Measurements from ENCODE around the gene FOXG1. TPM values are rescaled to one million over a fixed set of nuclear protein-coding genes. Genes with fewer than 3 reads are reported as not detected.

FOXG1 gene
- total RNA-seq, 2 experiments from 2014 or later: not detected

DNA sequence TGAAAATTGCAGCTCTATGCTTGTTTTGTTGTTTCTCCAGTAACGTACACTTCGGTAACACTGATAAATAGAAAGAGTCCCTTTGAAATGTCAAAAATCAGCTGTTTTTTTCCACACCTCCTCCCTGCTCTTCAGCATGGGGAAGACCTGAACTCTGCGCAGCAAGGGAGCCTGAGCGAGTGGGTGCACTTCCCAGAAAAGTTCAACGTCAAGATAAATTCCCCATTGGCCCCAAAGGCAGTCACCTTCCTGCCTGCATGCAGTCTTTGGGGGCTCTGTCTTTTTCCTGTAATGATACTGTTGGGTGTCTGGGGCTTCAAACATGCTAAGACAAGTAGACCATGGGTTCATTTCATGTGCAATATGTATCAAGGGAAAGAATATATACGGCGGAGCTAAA is 8.8 kb upstream of the FOXG1 start:
- Mint-ChIP-seq H3K9me3 (peaks cover 7% of the 10 kb centered on the region), H3K27me3 (peaks cover 77% of the 10 kb centered on the region), H3K36me3 (ENCODE audit: low read depth) (no peaks in the 10 kb centered on the region), H3K4me3 (no peak overlapping the region), H3K4me1 (ENCODE audit: low read depth) (no peaks in the 10 kb centered on the region), H3K27ac (no peak overlapping the region)
- TF ChIP-seq CTCF (IDR thresholded peaks at IDR 0.05): no peak
- ATAC-seq (no peak), DNase-seq (no peak)
- POLR2A ChIA-PET: no interaction called here
- CTCF ChIA-PET: no interaction called here
- intact Hi-C loops (cut with micrococcal nuclease): loop anchor here (10.0 kb wide), 1 partner anchor 777 kb away; no protein-coding TSS in a partner anchor

GRCh38 chr14:28758253-28758884 is 8.2 kb upstream of the FOXG1 start:
- no peak for TF ChIP-seq CTCF (IDR thresholded peaks at IDR 0.05)
- intact Hi-C loops (cut with micrococcal nuclease): loop anchor here (10.0 kb wide), 1 partner anchor 776 kb away; no protein-coding TSS in a partner anchor
- Mint-ChIP-seq H3K27ac (no peak overlapping the region), H3K4me3 (no peak overlapping the region), H3K4me1 (ENCODE audit: low read depth) (no peaks in the 10 kb centered on the region), H3K36me3 (ENCODE audit: low read depth) (no peaks in the 10 kb centered on the region), H3K27me3 (peaks cover 76% of the 10 kb centered on the region), H3K9me3 (peaks cover 7% of the 10 kb centered on the region)
- ChIA-PET CTCF (interaction anchor here (0.6 kb wide), 1 partner anchor 57 kb away, joined by 3 read pairs; no protein-coding TSS in a partner anchor), POLR2A (no interaction called here)
- DNase-seq: no peak
- ATAC-seq: no peak

DNA sequence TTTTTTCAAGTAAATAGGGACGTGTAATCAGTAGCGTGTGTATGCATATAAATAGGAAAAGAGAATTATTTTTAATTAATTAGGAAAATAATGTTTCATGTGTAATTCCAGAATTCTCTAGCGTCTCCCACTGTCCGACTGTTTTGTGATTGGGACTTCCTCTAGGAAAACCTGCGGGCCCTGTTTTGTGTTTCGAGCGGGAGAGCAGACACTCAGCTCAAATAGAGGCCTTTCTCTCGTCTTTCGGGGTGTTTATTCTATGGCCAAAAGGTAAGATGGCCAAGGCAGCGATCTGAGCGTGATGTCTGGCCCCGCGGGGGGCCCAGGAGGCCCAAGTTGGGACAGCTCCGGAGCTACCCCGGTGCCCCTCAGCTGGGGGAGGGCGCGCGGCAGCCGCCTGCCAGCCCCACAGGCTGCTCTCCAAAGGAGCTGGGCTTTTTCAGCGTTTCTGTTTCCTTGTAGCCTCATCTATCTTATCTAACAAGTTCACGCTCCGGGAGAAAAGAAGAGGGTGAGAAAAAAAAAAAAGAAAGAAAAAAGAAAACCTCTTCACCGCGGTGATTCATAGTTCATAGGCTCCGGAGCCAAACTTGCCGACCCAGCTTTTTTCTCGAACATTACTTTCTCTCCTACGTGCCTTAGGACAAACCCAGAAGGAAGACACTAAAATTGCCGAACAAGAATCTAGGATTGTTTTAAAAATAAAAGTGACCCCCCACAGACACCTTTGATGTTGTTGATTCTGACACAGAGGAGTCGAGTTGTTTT is 7.5 kb upstream of the FOXG1 start:
- TF ChIP-seq CTCF (IDR thresholded peaks at IDR 0.05): no peak
- ChIA-PET POLR2A (no interaction called here), CTCF (interaction anchor here (0.6 kb wide), 1 partner anchor 57 kb away, joined by 3 read pairs; no protein-coding TSS in a partner anchor)
- no peak for ATAC-seq
- intact Hi-C loops (cut with micrococcal nuclease): loop anchor here (10.0 kb wide), 1 partner anchor 776 kb away; no protein-coding TSS in a partner anchor
- no peak for DNase-seq
- H3K4me3 Mint-ChIP-seq: no peak overlapping the region
- H3K9me3 Mint-ChIP-seq: peaks cover 7% of the 10 kb centered on the region
- H3K27ac Mint-ChIP-seq: no peak overlapping the region
- H3K27me3 Mint-ChIP-seq: peaks cover 80% of the 10 kb centered on the region
- H3K36me3 Mint-ChIP-seq (ENCODE audit: low read depth): no peaks in the 10 kb centered on the region
- no peaks in the 10 kb centered on the region for H3K4me1 Mint-ChIP-seq (ENCODE audit: low read depth)

DNA sequence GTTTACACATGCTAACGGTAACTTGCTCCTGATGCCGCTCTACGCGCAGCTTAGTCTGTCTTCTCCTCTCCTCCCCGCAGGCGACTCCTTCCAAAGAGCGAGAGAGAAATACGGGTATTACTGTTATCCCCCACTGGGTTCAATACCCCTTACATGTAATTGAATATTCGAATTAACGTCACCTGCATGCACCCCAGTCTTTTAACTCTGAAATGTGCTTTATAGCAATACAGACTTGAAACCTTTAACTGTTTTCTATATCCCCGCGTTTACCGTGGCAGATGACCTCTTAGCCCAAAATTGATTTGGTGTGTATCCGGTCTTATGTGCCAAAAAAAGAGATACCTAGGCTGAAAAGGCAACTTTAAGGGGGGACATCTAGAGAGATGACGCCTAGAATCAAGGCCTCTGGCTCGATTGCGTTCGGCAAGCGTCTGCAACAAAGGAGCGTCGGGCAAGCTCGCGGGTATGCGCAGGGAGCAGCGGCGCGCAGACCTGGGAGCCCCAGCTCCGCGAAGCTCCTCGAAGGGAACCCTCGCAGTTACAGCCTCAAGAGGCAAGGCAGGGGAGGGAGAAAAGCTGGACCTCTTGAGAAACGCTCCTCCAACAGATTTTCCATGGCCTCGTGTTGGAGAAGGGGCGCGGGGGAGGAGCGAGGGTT is 6.8 kb upstream of the FOXG1 start:
- ChIA-PET POLR2A (no interaction called here), CTCF (no interaction called here)
- DNase-seq (no peak), ATAC-seq (no peak)
- H3K9me3 Mint-ChIP-seq: peaks cover 6% of the 10 kb centered on the region
- H3K27ac Mint-ChIP-seq: no peak overlapping the region
- no peaks in the 10 kb centered on the region for H3K4me1 Mint-ChIP-seq (ENCODE audit: low read depth)
- H3K4me3 Mint-ChIP-seq: no peak overlapping the region
- H3K27me3 Mint-ChIP-seq: peaks cover 76% of the 10 kb centered on the region
- no peaks in the 10 kb centered on the region for H3K36me3 Mint-ChIP-seq (ENCODE audit: low read depth)
- TF ChIP-seq CTCF (IDR thresholded peaks at IDR 0.05): no peak
- intact Hi-C loops (cut with micrococcal nuclease): loop anchor here (10.0 kb wide), 1 partner anchor 775 kb away; no protein-coding TSS in a partner anchor
